OCI-LY1 (cell line): ENCODE results near the gene UBE2F.
"Not testable (repeated sequence)": the region's sequence is repeated elsewhere in the genome, so short reads cannot be mapped to it uniquely, and the experiment has no call there.

Experiments used
- H2AFZ ChIP-seq: fragments of 200-600 bp; sonication (generic), shearing (Covaris generic); 2 replicates; pipeline ENCODE4 v1.6.0; 2014; ENCODE audit warnings: antibody characterized with exemption, mild to moderate bottlenecking, low read length
- H3F3A ChIP-seq: fragments of 200-600 bp; sonication (generic), shearing (Covaris generic); 2 replicates; pipeline ENCODE4 v1.6.0; 2014; ENCODE audit warnings: mild to moderate bottlenecking, antibody characterized with exemption, low read length, moderate library complexity; ENCODE audit not compliant: insufficient read depth
- H3K27ac ChIP-seq: fragments of 200-600 bp; sonication (generic); 2 replicates; pipeline ENCODE4 v1.5.1; 2014; ENCODE audit warnings: low read length, mixed run types, mild to moderate bottlenecking, low read depth; ENCODE audit not compliant: poor library complexity, severe bottlenecking
- H3K27me3 ChIP-seq: fragments of 200-600 bp; sonication (generic); 2 replicates; pipeline ENCODE4 v1.6.0; 2014; ENCODE audit warnings: antibody characterized with exemption, mild to moderate bottlenecking, low read length, moderate library complexity; ENCODE audit not compliant: insufficient read depth
- H3K36me3 ChIP-seq: fragments of 200-600 bp; sonication (generic); 2 replicates; pipeline ENCODE4 v1.6.1; 2014; ENCODE audit warnings: mild to moderate bottlenecking, antibody characterized with exemption, low read length, moderate library complexity, mixed read lengths; ENCODE audit not compliant: insufficient read depth
- H3K4me1 ChIP-seq: fragments of 200-600 bp; sonication (generic); 2 replicates; pipeline ENCODE4 v1.5.1; 2014; ENCODE audit warnings: mild to moderate bottlenecking, low read length, moderate library complexity; ENCODE audit not compliant: insufficient read depth, severe bottlenecking
- H3K4me2 ChIP-seq: fragments of 200-600 bp; sonication (generic), shearing (Covaris generic); 2 replicates; pipeline ENCODE4 v1.6.1; 2014; ENCODE audit warnings: low read length
- H3K4me3 ChIP-seq: fragments of 200-600 bp; sonication (generic); 2 replicates; pipeline ENCODE4 v1.5.1; 2014; ENCODE audit warnings: low read length, low read depth, mild to moderate bottlenecking, mixed read lengths; ENCODE audit not compliant: poor library complexity, severe bottlenecking
- H3K79me2 ChIP-seq: fragments of 200-600 bp; shearing (Covaris generic); 2 replicates; pipeline ENCODE4 v1.6.1; 2016; ENCODE audit warnings: mixed run types, low read length, mixed read lengths; ENCODE audit not compliant: insufficient read depth
- H3K9ac ChIP-seq: fragments of 200-600 bp; sonication (generic), shearing (Covaris generic); 2 replicates; pipeline ENCODE4 v1.6.1; 2014; ENCODE audit warnings: mild to moderate bottlenecking, low read length, mixed read lengths
- H3K9me2 ChIP-seq: fragments of 200-600 bp; sonication (generic), shearing (Covaris generic); 2 replicates; pipeline ENCODE4 v1.6.1; 2014; ENCODE audit warnings: low read depth, mild to moderate bottlenecking, low read length, mixed read lengths
- H3K9me3 ChIP-seq: fragments of 200-600 bp; shearing (Covaris generic); 2 replicates; pipeline ENCODE4 v1.6.1; 2014; ENCODE audit warnings: low read length, mixed read lengths
- H4K20me1 ChIP-seq: fragments of 200-600 bp; sonication (generic), shearing (Covaris generic); 2 replicates; pipeline ENCODE4 v1.6.0; 2016; ENCODE audit warnings: mild to moderate bottlenecking, low read length; ENCODE audit not compliant: insufficient read depth
- CTCF ChIP-seq: fragments of 200-600 bp; sonication (generic), shearing (Covaris generic); IDR thresholded peaks from 2 replicates; pipeline ENCODE4 v1.5.1; 2017; ENCODE audit warnings: mild to moderate bottlenecking, antibody characterized with exemption, low read length, moderate library complexity, mixed read lengths
- EZH2 ChIP-seq: fragments of 200-600 bp; sonication (generic), shearing (Covaris generic); IDR thresholded peaks from 2 replicates; pipeline ENCODE4 v1.8.0; 2017; ENCODE audit warnings: borderline replicate concordance, mixed run types, mild to moderate bottlenecking, antibody characterized with exemption, low read length, moderate library complexity, mixed read lengths

The UBE2F gene

GRCh38 chr2:237962432-237963084 lies 4.3 kb upstream of the UBE2F start:
- Histone ChIP-seq H3K36me3 (no peaks in the 10 kb centered on the region), H3K4me3 (no peak overlapping the region), H3K9ac (no peak overlapping the region), H3K27ac (no peak overlapping the region), H3K4me2 (no peak overlapping the region), H4K20me1 (no peaks in the 10 kb centered on the region), H3K4me1 (peaks cover 7% of the 10 kb centered on the region), H3F3A (no peaks in the 10 kb centered on the region), H3K9me3 (peaks cover 12% of the 10 kb centered on the region), H3K79me2 (no peaks in the 10 kb centered on the region), H3K9me2 (no peaks in the 10 kb centered on the region), H2AFZ (no peak overlapping the region), H3K27me3 (peaks cover 5% of the 10 kb centered on the region; the same call in 1 of the 2 replicates)
- TF ChIP-seq EZH2 (no peak), CTCF (no peak)

- peaks cover 17% of the 10 kb centered on the region for H3K4me1 ChIP-seq
- H3K4me3 ChIP-seq, H3K9ac ChIP-seq, H2AFZ ChIP-seq, H3K27me3 ChIP-seq, H3F3A ChIP-seq, H4K20me1 ChIP-seq, H3K36me3 ChIP-seq, H3K27ac ChIP-seq, H3K9me2 ChIP-seq, H3K79me2 ChIP-seq, H3K4me2 ChIP-seq: not testable (repeated sequence)
- peaks cover 12% of the 10 kb centered on the region for H3K9me3 ChIP-seq
Measured at GRCh38 chr2:237963490-237963991, 3.3 kb upstream of the UBE2F start.

- Histone ChIP-seq H3K4me1 (peaks cover 23% of the 10 kb centered on the region), H3K4me2 (no peak overlapping the region), H3K27ac (no peak overlapping the region), H3K27me3 (peaks cover 5% of the 10 kb centered on the region; the same call in 1 of the 2 replicates), H3F3A (no peaks in the 10 kb centered on the region), H3K9me2 (no peaks in the 10 kb centered on the region), H3K79me2 (no peaks in the 10 kb centered on the region), H4K20me1 (no peaks in the 10 kb centered on the region), H3K4me3 (no peak overlapping the region), H3K9me3 (peaks cover 12% of the 10 kb centered on the region), H3K36me3 (no peaks in the 10 kb centered on the region), H2AFZ (no peak overlapping the region), H3K9ac (no peak overlapping the region)
- no peak for TF ChIP-seq EZH2
- TF ChIP-seq CTCF, result no peak
Measured at GRCh38 chr2:237964194-237964577, 2.6 kb upstream of the UBE2F start.
